ENCODE measurements around the gene FEM1A. TPM values are rescaled to one million over a fixed set of nuclear protein-coding genes. Genes with fewer than 3 reads are reported as not detected.

The FEM1A gene
- total and polyA plus RNA-seq, 2 of the 8 experiments (the other 6 are each of a cell fraction or from before 2014, with no cell fraction given), result 6.7 to 16.1 TPM

GRCh38 chr19:4774136-4774535, 17.4 kb upstream of the FEM1A start:
- H3K79me2 ChIP-seq (ENCODE audit: control insufficient read depth in 1 of 2, insufficient read depth in 2 of 2, low read length in 2 of 2), result no peaks in the 10 kb centered on the region
- H3K56ac ChIP-seq (replicated peaks; ENCODE audit: insufficient read length, low read depth, low read length), result no peak overlapping the region
- H4K5ac ChIP-seq (ENCODE audit: insufficient read length, low read depth, low read length), result no peak overlapping the region
- 0 out of 7 replicates have a peak, but pooled peaks cover 0 to 2% (median 0%) of the 10 kb centered on the region in 4 experiments for H3K27me3 ChIP-seq (replicated peaks in 1 of 4; ENCODE audit: control insufficient read depth in 3 of 4, extremely low read depth in 1 of 4, insufficient read depth in 3 of 4, low read length in 3 of 4)
- no peaks in the 10 kb centered on the region for H3K36me3 ChIP-seq (ENCODE audit: control insufficient read depth in 2 of 4, insufficient read depth in 4 of 4, low read length in 3 of 4)
- no peak overlapping the region for H4K91ac ChIP-seq (replicated peaks; ENCODE audit: insufficient read length, low read length)
- H3K4me3 ChIP-seq (ENCODE audit: extremely low read depth in 1 of 4, insufficient read depth in 2 of 4, low read depth in 3 of 4, low read length in 4 of 4), result no peak overlapping the region
- H2BK12ac ChIP-seq (ENCODE audit: low read depth, low read length), result no peak overlapping the region
- POLR2A ChIA-PET (ENCODE audit: partially characterized antibody), result interaction anchor here (1.6 kb wide), 1 partner anchor 42 kb away, joined by 3 read pairs; no protein-coding TSS in a partner anchor
- no peak overlapping the region for H4K8ac ChIP-seq (ENCODE audit: extremely low read depth, insufficient read depth, low read length)
- no peak for FAIRE-seq
- no peak overlapping the region for H3K4me2 ChIP-seq (ENCODE audit: insufficient read depth in 1 of 2, low read depth in 2 of 2, low read length in 2 of 2)
- H3K4me1 ChIP-seq (replicated peaks in 1 of 4; ENCODE audit: control insufficient read depth in 3 of 4, insufficient read depth in 4 of 4, low read length in 3 of 4), result peaks cover 0 to 1% (median 0%) of the 10 kb centered on the region in 4 experiments; a peak in 1 of 7 replicates
- H2AFZ ChIP-seq (ENCODE audit: low read length), result no peak overlapping the region
- H3K9me3 ChIP-seq (ENCODE audit: insufficient read depth in 2 of 2, low read depth in 1 of 2, low read length in 1 of 2), result peaks cover 0 to 2% of the 10 kb centered on the region in 2 experiments; a peak in 1 of 4 replicates
- no peaks in the 10 kb centered on the region for H3K79me1 ChIP-seq (ENCODE audit: low read depth, low read length)
- H2BK15ac ChIP-seq (ENCODE audit: low read length), result no peak overlapping the region
- no peak overlapping the region for H3K14ac ChIP-seq (ENCODE audit: insufficient read length)
- H3K4ac ChIP-seq (replicated peaks; ENCODE audit: insufficient read length, low read depth, low read length), result no peak overlapping the region
- H3K23ac ChIP-seq (ENCODE audit: insufficient read length), result no peak overlapping the region
- H2BK120ac ChIP-seq (replicated peaks; ENCODE audit: low read depth, low read length), result no peak overlapping the region
- 82% methylated on average over 3 of the region's 3 CpGs; no CpG with 5 or more reads in 1 of the 2 experiments for WGBS, 2 experiments (ENCODE audit: extremely low coverage in 1 of 2, insufficient coverage in 1 of 2, insufficient read length in 1 of 2, insufficient replicate concordance in 2 of 2, low coverage in 1 of 2, low lambda C conversion rate in 2 of 2, missing lambda C conversion rate in 1 of 2)
- no peak overlapping the region for H2BK5ac ChIP-seq (ENCODE audit: low read depth, low read length)
- no peak for DNase-seq (ENCODE audit: low read depth in 1 of 2, low spot score in 2 of 2)
- H2AK5ac ChIP-seq (ENCODE audit: low read depth, low read length), result no peak overlapping the region
- H3K9ac ChIP-seq (replicated peaks in 1 of 4; ENCODE audit: extremely low read depth in 1 of 4, low read depth in 3 of 4, low read length in 3 of 4), result no peak overlapping the region
- no peaks in the 10 kb centered on the region for H3K23me2 ChIP-seq (ENCODE audit: low read depth, low read length)
- H3K27ac ChIP-seq (ENCODE audit: low read depth, low read length), result no peak overlapping the region
- no peak overlapping the region for H2BK20ac ChIP-seq (ENCODE audit: low read length)
- H4K20me1 ChIP-seq (replicated peaks in 1 of 2; ENCODE audit: control insufficient read depth in 1 of 2, insufficient read depth in 2 of 2, low read length in 2 of 2), result peaks cover under 1 to 2% of the 10 kb centered on the region in 2 experiments
- H3K18ac ChIP-seq (ENCODE audit: extremely low read depth, low read length), result no peak overlapping the region
- CTCF ChIA-PET (ENCODE audit: partially characterized antibody), result interaction anchor here (1.1 to 2.2 kb wide), 5 partner anchors 10 to 50 kb away, joined by 3 to 15 read pairs (median 3); no protein-coding TSS in a partner anchor
- TF ChIP-seq CTCF (IDR thresholded peaks at IDR 0.05; ENCODE audit: control extremely low read depth in 1 of 3, insufficient read depth in 1 of 3, low read depth in 1 of 3, low read length in 3 of 3) (no peak), SIRT6 (IDR thresholded peaks at IDR 0.05; ENCODE audit: low read length) (no peak), CREB1 (IDR thresholded peaks at IDR 0.05) (no peak), YY1 (IDR thresholded peaks at IDR 0.05; ENCODE audit: low read depth, low read length) (no peak), KDM4A (IDR thresholded peaks at IDR 0.05; ENCODE audit: low read depth, low read length, severe bottlenecking) (no peak), RNF2 (IDR thresholded peaks at IDR 0.05; ENCODE audit: borderline replicate concordance, low read depth, low read length, missing control alignments, poor library complexity, severe bottlenecking) (no peak), ASH2L (IDR thresholded peaks at IDR 0.05; ENCODE audit: low read length) (no peak), RFX5 (IDR thresholded peaks at IDR 0.05; ENCODE audit: borderline replicate concordance, low read depth, low read length) (no peak), CHD2 (IDR thresholded peaks at IDR 0.05; ENCODE audit: low read length) (no peak), FOSL1 (IDR thresholded peaks at IDR 0.05; ENCODE audit: insufficient read depth, low read depth, low read length) (no peak), HDAC6 (IDR thresholded peaks at IDR 0.05; ENCODE audit: low read depth, low read length) (no peak)

Measured in H1 (cell line).